ENCODE data around the gene LTF.
"Not testable (repeated sequence)": the region's sequence is repeated elsewhere in the genome, so short reads cannot be mapped to it uniquely, and the experiment has no call there.

The LTF gene

GRCh38 chr3:46440531-46441294 is 24.0 kb downstream of the LTF start:
- DNase-seq (ENCODE audit: low read depth), result no peak

GRCh38 chr3:46438831-46439230 is 25.9 kb downstream of the LTF start:
- no peak for DNase-seq (ENCODE audit: low read depth)

GRCh38 chr3:46435081-46435726 is 29.5 kb downstream of the LTF start:
- no peak for DNase-seq (ENCODE audit: low read depth)

GRCh38 chr3:46433841-46434240 is 30.9 kb downstream of the LTF start:
- no peak for DNase-seq (ENCODE audit: low read depth)

GRCh38 chr3:46433118-46433517 is 31.6 kb downstream of the LTF start:
- DNase-seq (ENCODE audit: low read depth), result not testable (repeated sequence)

GRCh38 chr3:46431905-46432304 is 32.8 kb downstream of the LTF start:
- not testable (repeated sequence) for DNase-seq (ENCODE audit: low read depth)

GRCh38 chr3:46430879-46431278 is 33.8 kb downstream of the LTF start:
- not testable (repeated sequence) for DNase-seq (ENCODE audit: low read depth)

- no peak for DNase-seq (ENCODE audit: low read depth)
These were observed 35.0 kb downstream of the LTF start for GRCh38 chr3:46429671-46430070.

- DNase-seq (ENCODE audit: low read depth), result no peak
These were observed 35.5 kb downstream of the LTF start for GRCh38 chr3:46429250-46429649.

GRCh38 chr3:46427916-46428833 is 36.5 kb downstream of the LTF start:
- no peak for DNase-seq (ENCODE audit: low read depth)

GRCh38 chr3:46427404-46427803 is 37.3 kb downstream of the LTF start:
- not testable (repeated sequence) for DNase-seq (ENCODE audit: low read depth)

GRCh38 chr3:46426476-46426875 is 38.2 kb downstream of the LTF start:
- DNase-seq (ENCODE audit: low read depth), result not testable (repeated sequence)

- no peak for DNase-seq (ENCODE audit: low read depth)
These were observed 41.1 kb downstream of the LTF start for GRCh38 chr3:46423588-46423987.

GRCh38 chr3:46422617-46423016 is 42.1 kb downstream of the LTF start:
- no peak for DNase-seq (ENCODE audit: low read depth)

GRCh38 chr3:46420931-46421330 is 43.8 kb downstream of the LTF start:
- no peak for DNase-seq (ENCODE audit: low read depth)

GRCh38 chr3:46419816-46420215 is 44.9 kb downstream of the LTF start:
- DNase-seq (ENCODE audit: low read depth), result no peak

- no peak for DNase-seq (ENCODE audit: low read depth)
These were observed 46.7 kb downstream of the LTF start for GRCh38 chr3:46417841-46418611.

GRCh38 chr3:46416811-46417510 is 47.7 kb downstream of the LTF start:
- no peak for DNase-seq (ENCODE audit: low read depth)

- DNase-seq (ENCODE audit: low read depth), result no peak
These were observed 48.4 kb downstream of the LTF start for GRCh38 chr3:46416125-46416810.

GRCh38 chr3:46414739-46415138 is 50.0 kb downstream of the LTF start:
- no peak for DNase-seq (ENCODE audit: low read depth)

- DNase-seq (ENCODE audit: low read depth), result no peak
These were observed 50.8 kb downstream of the LTF start for GRCh38 chr3:46413951-46414350.
